Measurements from ENCODE around the gene ANGPTL3.

The ANGPTL3 gene

GRCh38 chr1:62625415-62625814, 28.1 kb downstream of the ANGPTL3 start:
- no peak for DNase-seq (ENCODE audit: low read depth in 2 of 2)

GRCh38 chr1:62628506-62628905, 31.2 kb downstream of the ANGPTL3 start:
- no peak for DNase-seq (ENCODE audit: low read depth in 2 of 2)

DNA sequence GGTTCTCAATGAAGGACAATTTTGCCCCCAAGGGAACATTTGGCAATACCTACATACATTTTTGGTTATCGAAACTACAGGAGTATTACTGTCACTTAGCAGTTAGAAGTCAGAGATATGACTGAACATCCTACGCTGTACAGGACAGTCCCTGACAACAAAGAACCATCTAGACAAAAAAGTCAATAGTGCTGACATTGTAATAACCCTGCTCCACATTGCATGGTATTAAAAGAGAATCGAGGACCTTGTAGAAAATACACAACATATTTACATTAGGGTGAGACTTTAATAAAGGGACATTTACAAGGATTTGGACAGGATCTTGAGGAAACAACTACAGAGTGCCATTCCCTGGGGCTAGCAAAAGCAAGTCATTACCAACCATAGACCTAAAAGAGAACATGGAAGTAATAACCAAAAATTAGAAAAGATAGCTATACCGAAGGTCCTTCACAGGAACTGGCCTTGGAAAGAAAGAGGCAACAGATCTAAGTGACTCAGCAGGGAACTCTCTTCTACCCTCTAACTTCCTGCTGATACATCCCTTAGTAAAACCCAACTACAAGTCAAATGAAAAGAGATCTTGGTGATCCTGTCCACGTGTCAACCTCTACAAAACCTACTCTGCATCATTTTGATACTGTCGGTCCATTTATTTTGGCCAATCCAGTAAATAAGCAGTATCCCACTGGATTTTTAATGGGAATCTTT, 40.2 kb downstream of the ANGPTL3 start:
- DNase-seq (ENCODE audit: low read depth in 2 of 2): no peak

- no peak for DNase-seq (ENCODE audit: low read depth in 2 of 2)
Measured at GRCh38 chr1:62643283-62643682, 46.0 kb downstream of the ANGPTL3 start.

DNA sequence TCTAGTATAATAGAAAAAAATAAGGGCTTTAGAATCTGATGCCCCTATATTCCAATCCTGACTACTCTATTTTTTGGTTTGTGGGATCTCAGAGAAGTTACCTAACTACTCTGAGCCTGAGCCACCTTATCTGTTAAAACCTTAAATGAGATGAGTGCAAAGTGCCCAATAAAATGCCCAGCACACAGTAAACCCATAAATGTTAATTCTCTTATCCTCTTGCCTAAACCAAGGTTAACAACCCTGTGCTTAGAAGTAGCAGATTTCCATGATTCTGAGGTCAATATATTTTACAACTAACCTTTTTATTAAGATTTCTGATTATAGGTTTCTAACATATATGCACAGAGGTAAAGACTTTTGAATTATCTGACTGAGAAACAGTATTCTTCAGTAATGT, 55.1 kb downstream of the ANGPTL3 start:
- DNase-seq (ENCODE audit: low read depth in 2 of 2): no peak

DNA sequence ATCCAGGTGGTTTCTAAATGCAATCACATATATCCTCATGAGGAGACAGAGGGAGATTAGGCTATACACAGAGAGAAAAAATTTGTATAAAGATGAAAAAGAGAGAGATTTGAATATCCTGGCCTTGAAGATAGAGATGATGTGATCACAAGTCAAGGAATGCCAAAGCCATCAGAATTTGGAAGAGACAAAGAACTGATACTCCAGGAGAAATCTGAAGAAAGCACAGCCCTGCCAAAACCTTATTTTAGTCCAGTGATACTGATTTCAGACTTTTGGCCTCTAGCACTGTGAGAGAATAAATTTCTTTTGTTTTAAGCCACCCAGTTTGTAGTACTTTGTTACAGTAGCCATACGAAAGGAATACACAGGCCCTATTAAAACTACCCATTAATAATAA, 57.4 kb downstream of the ANGPTL3 start:
- no peak for DNase-seq (ENCODE audit: low read depth in 2 of 2)

Measured in stimulated activated CD8-positive, alpha-beta memory T cell treated with anti-CD3 and anti-CD28 coated beads, Interleukin-2, amount 100 ng/mL, for 1 hour (primary cell).